GM12891 (cell line): Measurements from ENCODE around the gene SHE.
A peak's percentile ranks its signal among the peaks of the same experiment; 100 is the strongest.
"Not testable (repeated sequence)": the region's sequence is repeated elsewhere in the genome, so short reads cannot be mapped to it uniquely, and the experiment has no call there.

ENCODE experiments used
- DNase-seq: peaks from one replicate; pipeline ENCODE4 v3.0.0; 2011; ENCODE audit warnings: low spot score; ENCODE audit not compliant: insufficient read length
- FAIRE-seq: peaks from 2 replicates; lab custom pipeline; 2011; peaks lifted over from hg19 to GRCh38; lab: Jason Lieb, UNC
- PAX5 ChIP-seq: IDR thresholded peaks from 2 replicates; pipeline ENCODE4 v1.6.1; 2011; ENCODE audit warnings: low read length, moderate library complexity, mild to moderate bottlenecking; ENCODE audit not compliant: insufficient read depth, severe bottlenecking
- POLR2A ChIP-seq: IDR thresholded peaks from 2 replicates; pipeline ENCODE4 v1.6.1; 2011; ENCODE audit warnings: low read depth, low read length, control low read depth
- POLR2AphosphoS5 ChIP-seq: IDR thresholded peaks from 2 replicates; pipeline ENCODE4 v1.6.1; 2011; ENCODE audit warnings: low read depth, low read length, control low read depth
- POU2F2 ChIP-seq: IDR thresholded peaks from 2 replicates; pipeline ENCODE4 v1.6.1; 2011; ENCODE audit warnings: low read depth, mild to moderate bottlenecking, control low read depth, low read length, moderate library complexity
- SPI1 ChIP-seq: IDR thresholded peaks from 2 replicates; pipeline ENCODE4 v1.6.1; 2011; ENCODE audit warnings: low read depth, low read length, control low read depth
- TAF1 ChIP-seq: IDR thresholded peaks from 2 replicates; pipeline ENCODE4 v1.6.1; 2011; ENCODE audit warnings: low read depth, low read length, control low read depth

The SHE gene

GRCh38 chr1:154495496-154496273 is 6.5 kb downstream of the SHE start:
- FAIRE-seq = no peak
- TF ChIP-seq SPI1 (peak; percentile 76), TAF1 (no peak)

DNA sequence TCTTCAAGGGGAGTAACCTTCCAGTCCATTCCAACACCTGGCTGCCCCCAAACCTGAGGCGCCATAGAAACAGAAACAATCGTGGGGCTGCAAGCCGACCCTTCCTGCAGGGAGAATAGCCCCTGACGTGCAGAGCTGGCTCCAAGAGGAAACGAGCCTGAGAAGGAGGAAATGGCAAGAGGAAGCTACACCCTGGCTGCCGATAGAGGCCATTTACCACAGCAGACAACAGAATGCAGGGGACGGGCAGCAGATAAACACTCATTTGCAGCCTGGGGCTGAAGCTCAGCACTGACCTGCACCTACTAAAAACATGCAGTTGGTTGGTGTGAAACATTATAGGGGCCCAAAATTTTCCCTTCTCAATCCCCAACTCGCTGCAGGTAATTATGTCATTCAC is 8.9 kb downstream of the SHE start:
- FAIRE-seq (peak; percentile 75), DNase-seq (no peak)
- TF ChIP-seq POLR2AphosphoS5 = no peak
- TF ChIP-seq SPI1 = peak; percentile 64

More at GRCh38 chr1:154495496-154496273, 6.5 kb downstream of the SHE start:
- no peak for DNase-seq

- TF ChIP-seq SPI1 = no peak
- FAIRE-seq (no peak), DNase-seq (no peak)
Observed at GRCh38 chr1:154492115-154492514, 10.1 kb downstream of the SHE start.

- TF ChIP-seq POLR2A (no peak), TAF1 (no peak), PAX5 (no peak), SPI1 (no peak)
- no peak for DNase-seq
- no peak for FAIRE-seq
Observed at GRCh38 chr1:154490317-154490716, 11.9 kb downstream of the SHE start.

DNA sequence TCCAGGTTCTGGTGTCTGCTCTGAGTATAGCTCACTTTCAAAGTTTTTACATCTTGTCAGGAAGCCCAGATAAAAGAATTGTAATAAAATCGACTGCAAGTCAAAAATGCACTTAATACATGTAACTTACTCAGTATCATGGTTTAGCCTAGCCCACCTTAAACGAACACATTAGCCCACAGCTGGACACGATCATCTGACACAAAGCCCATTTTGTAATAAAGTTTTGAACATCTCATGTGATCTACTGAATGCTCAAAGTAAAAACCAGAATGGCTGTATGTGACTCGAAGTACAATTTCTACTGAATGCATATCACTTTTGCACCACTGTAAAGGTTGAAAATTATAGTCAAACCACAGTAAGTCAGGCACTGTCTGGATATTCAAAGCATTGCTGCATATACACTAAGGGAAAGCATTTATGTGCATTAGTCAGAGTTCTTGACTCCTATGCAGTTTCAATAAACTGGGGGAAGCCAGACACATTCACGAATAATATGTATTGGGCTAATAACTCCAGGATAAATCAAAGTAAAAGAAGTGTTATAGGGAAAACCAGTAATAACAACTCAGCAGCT is 12.4 kb downstream of the SHE start:
- TF ChIP-seq POU2F2 (no peak), POLR2A (no peak), TAF1 (no peak), SPI1 (no peak), POLR2AphosphoS5 (no peak), PAX5 (no peak)
- DNase-seq (no peak), FAIRE-seq (no peak)

DNA sequence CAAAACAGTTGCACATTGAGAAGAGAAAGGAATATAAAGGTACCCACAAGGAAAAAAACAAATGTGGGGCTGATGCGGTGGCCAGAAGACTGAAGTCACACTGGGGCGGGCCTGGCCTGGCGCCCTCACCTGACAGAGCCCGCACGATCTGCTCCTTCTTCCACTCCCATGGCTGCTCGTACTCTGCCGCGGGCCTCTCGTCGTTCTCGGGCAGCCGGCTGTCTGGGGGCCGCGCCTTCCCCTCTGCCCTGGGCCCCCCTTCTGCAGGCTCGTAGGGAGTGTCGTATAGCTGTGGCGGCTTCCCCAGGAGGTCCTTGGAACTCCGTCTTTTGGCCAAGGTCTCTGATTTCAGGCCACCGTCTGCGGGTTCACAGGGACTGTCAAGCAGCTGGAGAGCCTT is 13.3 kb downstream of the SHE start:
- FAIRE-seq (no peak), DNase-seq (no peak)
- no peak for TF ChIP-seq PAX5
- no peak for TF ChIP-seq POLR2AphosphoS5
- TF ChIP-seq SPI1 = no peak
- TF ChIP-seq POU2F2 = no peak
- no peak for TF ChIP-seq TAF1
- no peak for TF ChIP-seq POLR2A

- not testable (repeated sequence) for FAIRE-seq, DNase-seq
Observed at GRCh38 chr1:154486756-154487155, 15.5 kb downstream of the SHE start.

GRCh38 chr1:154485910-154486496 is 16.2 kb downstream of the SHE start:
- TF ChIP-seq SPI1 (no peak), TAF1 (no peak), PAX5 (no peak), POU2F2 (no peak), POLR2AphosphoS5 (no peak), POLR2A (no peak)
- DNase-seq (no peak), FAIRE-seq (no peak)

- no peak for FAIRE-seq
- TF ChIP-seq SPI1 (no peak), TAF1 (no peak), POU2F2 (no peak), POLR2A (no peak)
- no peak for DNase-seq
Observed at GRCh38 chr1:154485106-154485505, 17.1 kb downstream of the SHE start.

GRCh38 chr1:154483941-154484803 is 18.0 kb downstream of the SHE start:
- TF ChIP-seq POU2F2 (no peak), POLR2A (no peak), POLR2AphosphoS5 (no peak), PAX5 (no peak), TAF1 (no peak), SPI1 (no peak)
- DNase-seq = no peak
- no peak for FAIRE-seq

DNA sequence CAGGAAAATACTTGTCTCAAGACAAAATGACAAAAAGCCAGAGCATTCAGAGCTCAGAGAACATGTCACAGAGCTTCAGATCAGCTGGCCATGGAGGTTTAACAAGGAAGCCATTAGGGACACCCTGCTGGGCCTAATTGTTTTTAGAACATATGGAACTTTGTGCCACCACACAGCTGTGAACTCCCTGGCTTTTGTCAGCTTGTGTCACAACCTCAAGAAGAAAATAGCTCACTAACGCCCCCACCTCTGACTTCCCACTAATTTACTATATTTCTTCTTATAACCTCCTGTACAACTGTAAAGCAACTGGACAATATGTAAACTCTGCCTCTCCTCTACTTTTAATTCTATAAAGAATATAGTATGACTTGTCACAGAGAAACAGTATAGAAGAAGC is 21.2 kb downstream of the SHE start:
- DNase-seq (no peak), FAIRE-seq (no peak)
- TF ChIP-seq POLR2A (no peak), POLR2AphosphoS5 (no peak), TAF1 (no peak), POU2F2 (no peak), SPI1 (no peak), PAX5 (no peak)
